H9 (cell line): ENCODE measurements around the gene SLC47A1. TPM values are rescaled to one million over a fixed set of nuclear protein-coding genes. Genes with fewer than 3 reads are reported as not detected.
"Not testable (repeated sequence)": the region's sequence is repeated elsewhere in the genome, so short reads cannot be mapped to it uniquely, and the experiment has no call there.

Experiments used
- DNase-seq: peaks from one replicate; pipeline ENCODE4 v3.0.0-alpha.2; 2017
- H2AFZ ChIP-seq: one replicate; pipeline ENCODE4 v1.6.1; 2013; ENCODE audit warnings: mild to moderate bottlenecking, low read length, control low read depth, moderate library complexity
- H2AK5ac ChIP-seq: 2 replicates; pipeline ENCODE4 v1.6.1; 2013; ENCODE audit warnings: low read length, control low read depth, mixed read lengths; ENCODE audit not compliant: insufficient read length
- H2BK120ac ChIP-seq: one replicate; pipeline ENCODE4 v1.6.1; 2013; ENCODE audit warnings: low read depth, mild to moderate bottlenecking, low read length, control low read depth, inconsistent platforms; ENCODE audit not compliant: poor library complexity, severe bottlenecking
- H2BK12ac ChIP-seq: 2 replicates; pipeline ENCODE4 v1.6.1; 2013; ENCODE audit warnings: low read length, control low read depth, mixed read lengths, low read depth; ENCODE audit not compliant: insufficient read length
- H2BK15ac ChIP-seq: 2 replicates; pipeline ENCODE4 v1.6.1; 2013; ENCODE audit warnings: low read depth, low read length, control low read depth
- H2BK20ac ChIP-seq: one replicate; pipeline ENCODE4 v1.6.1; 2013; ENCODE audit warnings: low read depth, mild to moderate bottlenecking, low read length, control low read depth, inconsistent platforms; ENCODE audit not compliant: poor library complexity, severe bottlenecking
- H2BK5ac ChIP-seq: 2 replicates; pipeline ENCODE4 v1.6.1; 2013; ENCODE audit warnings: low read length, control low read depth, mixed read lengths; ENCODE audit not compliant: insufficient read length
- H3K14ac ChIP-seq: 2 replicates; pipeline ENCODE4 v1.6.1; 2013; ENCODE audit warnings: low read length, control low read depth; ENCODE audit not compliant: insufficient read depth
- H3K18ac ChIP-seq: 2 replicates; pipeline ENCODE4 v1.6.1; 2013; ENCODE audit warnings: low read depth, mild to moderate bottlenecking, mixed read lengths, low read length, control low read depth; ENCODE audit not compliant: insufficient read length
- H3K23ac ChIP-seq: 2 replicates; pipeline ENCODE4 v1.6.1; 2013; ENCODE audit warnings: low read length, control low read depth, mixed read lengths, low read depth; ENCODE audit not compliant: insufficient read length
- H3K23me2 ChIP-seq: 2 replicates; pipeline ENCODE4 v1.6.1; 2013; ENCODE audit warnings: low read depth, mild to moderate bottlenecking, mixed read lengths, low read length, control low read depth; ENCODE audit not compliant: insufficient read length, poor library complexity, severe bottlenecking
- H3K27ac ChIP-seq: 2 replicates; pipeline ENCODE4 v1.5.1; 2013; ENCODE audit warnings: low read length, control low read depth, mixed read lengths, low read depth; ENCODE audit not compliant: insufficient read length
- H3K27me3 ChIP-seq: 2 replicates; pipeline ENCODE4 v1.6.1; 2013; ENCODE audit warnings: low read length, control low read depth, inconsistent platforms; ENCODE audit not compliant: insufficient read depth
- H3K4ac ChIP-seq: 2 replicates; pipeline ENCODE4 v1.6.1; 2013; ENCODE audit warnings: low read depth, mild to moderate bottlenecking, control low read depth, inconsistent platforms, low read length, moderate library complexity
- H3K4me1 ChIP-seq: 2 replicates; pipeline ENCODE4 v1.6.1; 2013; ENCODE audit warnings: low read length, control low read depth, inconsistent platforms; ENCODE audit not compliant: insufficient read depth
- H3K4me2 ChIP-seq: 2 replicates; pipeline ENCODE4 v1.6.1; 2013; ENCODE audit warnings: low read length, control low read depth, mixed read lengths; ENCODE audit not compliant: insufficient read length, insufficient read depth
- H3K56ac ChIP-seq: 2 replicates; pipeline ENCODE4 v1.6.1; 2013; ENCODE audit warnings: low read depth, mild to moderate bottlenecking, mixed read lengths, low read length, control low read depth; ENCODE audit not compliant: insufficient read length
- H3K79me1 ChIP-seq: 2 replicates; pipeline ENCODE4 v1.6.1; 2013; ENCODE audit warnings: low read depth, mild to moderate bottlenecking, moderate library complexity, low read length, control low read depth, inconsistent platforms; ENCODE audit not compliant: insufficient read depth, poor library complexity, severe bottlenecking
- H3K79me2 ChIP-seq: 2 replicates; pipeline ENCODE4 v1.6.1; 2013; ENCODE audit warnings: low read length, control low read depth, inconsistent platforms; ENCODE audit not compliant: insufficient read depth
- H3K9ac ChIP-seq: 2 replicates; pipeline ENCODE4 v1.6.1; 2013; ENCODE audit warnings: low read length, control low read depth, mixed read lengths; ENCODE audit not compliant: insufficient read length; ENCODE audit errors: extremely low read depth
- H3K9me3 ChIP-seq: one replicate; pipeline ENCODE4 v1.6.1; 2013; ENCODE audit warnings: low read depth, low read length, inconsistent platforms; ENCODE audit not compliant: control insufficient read depth
- H3T11ph ChIP-seq: one replicate; pipeline ENCODE4 v1.6.1; 2013; ENCODE audit warnings: mild to moderate bottlenecking, low read length, control low read depth, inconsistent platforms
- H4K20me1 ChIP-seq: one replicate; pipeline ENCODE4 v1.6.1; 2013; ENCODE audit not compliant: control insufficient read depth, insufficient read length, insufficient read depth
- H4K5ac ChIP-seq: 2 replicates; pipeline ENCODE4 v1.6.1; 2013; ENCODE audit warnings: low read depth, mild to moderate bottlenecking, mixed read lengths, low read length, control low read depth; ENCODE audit not compliant: insufficient read length
- H4K8ac ChIP-seq: replicated peaks from 2 replicates; pipeline ENCODE4 v1.6.1; 2013; ENCODE audit warnings: low read length, control low read depth, mixed read lengths, low read depth; ENCODE audit not compliant: insufficient read length
- H4K91ac ChIP-seq: 2 replicates; pipeline ENCODE4 v1.6.1; 2013; ENCODE audit warnings: low read depth, mild to moderate bottlenecking, moderate library complexity, mixed read lengths, low read length, control low read depth; ENCODE audit not compliant: insufficient read length
- H3K27ac Mint-ChIP-seq, 3 experiments: 2 replicates in 2 of 3; 3 replicates in 1 of 3; pipeline ENCODE4 v1.8.0; 2020 to 2021; ENCODE audit warnings: mixed read lengths in 3 of 3, mild to moderate bottlenecking in 1 of 3, moderate library complexity in 1 of 3
- H3K27me3 Mint-ChIP-seq: 2 replicates; pipeline ENCODE4 v1.8.0; 2021; ENCODE audit warnings: low read depth, mild to moderate bottlenecking, moderate library complexity, mixed read lengths
- H3K36me3 Mint-ChIP-seq, 3 experiments: 2 replicates in 2 of 3; 3 replicates in 1 of 3; pipeline ENCODE4 v1.8.0; 2020 to 2021; ENCODE audit warnings: low read depth in 3 of 3, mixed read lengths in 3 of 3; ENCODE audit not compliant: insufficient read depth in 1 of 3
- H3K4me1 Mint-ChIP-seq, 2 experiments: 2 replicates each; pipeline ENCODE4 v1.8.0; 2020; ENCODE audit warnings: mixed read lengths in 2 of 2
- H3K4me3 Mint-ChIP-seq, 2 experiments: 2 replicates in 1 of 2; 3 replicates in 1 of 2; pipeline ENCODE4 v1.8.0; 2020 to 2021; ENCODE audit warnings: mild to moderate bottlenecking in 2 of 2, mixed read lengths in 2 of 2, moderate library complexity in 1 of 2
- H3K9me3 Mint-ChIP-seq, 2 experiments: 2 replicates in 1 of 2; 3 replicates in 1 of 2; pipeline ENCODE4 v1.8.0; 2020; ENCODE audit warnings: mild to moderate bottlenecking in 2 of 2, mixed read lengths in 2 of 2, moderate library complexity in 1 of 2
- WGBS: extraction: QIAGEN DNeasy Blood & Tissue Kit; methylation state at CpG from one replicate; pipeline ENCODE4 v1.1.7; 2013; ENCODE audit warnings: missing lambda C conversion rate, low lambda C conversion rate, mixed read lengths; ENCODE audit not compliant: insufficient read length; ENCODE audit errors: extremely low coverage; 5-methylcytosine and 5-hydroxymethylcytosine counted together
- total RNA-seq: library from RNA; stranded (reverse); gene quantifications from 2 replicates; pipeline ENCODE4 v1.2.1, GENCODE V29; 2021
- TF ChIP-seq, protein P1 (sequence below): fragments of 200-600 bp; sonication (generic); conservative IDR thresholded peaks from 3 replicates; pipeline ENCODE4 v1.8.0; 2021; ENCODE audit warnings: antibody characterized with exemption, mild to moderate bottlenecking

SLC47A1 gene
- total RNA-seq, 1 experiment from 2014 or later, result 4.0 TPM

DNA sequence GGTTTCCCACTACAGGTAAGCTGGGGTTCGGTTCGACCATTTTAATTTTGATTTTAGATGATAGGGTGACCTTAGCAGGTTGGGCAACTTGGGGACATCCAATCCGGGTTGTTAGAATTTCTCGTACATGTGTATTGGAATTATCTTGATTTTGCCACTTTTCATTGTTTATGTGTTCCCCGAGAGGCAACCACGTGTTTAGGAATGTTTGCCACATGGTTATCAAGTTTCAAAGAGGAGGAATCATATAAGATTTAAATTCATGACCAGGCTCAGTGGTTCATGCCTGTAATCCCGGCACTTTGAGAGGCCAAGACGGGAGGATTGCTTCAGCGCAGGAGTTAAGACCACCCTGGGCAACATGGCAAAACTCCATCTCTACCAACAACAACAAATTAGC is 10.0 kb upstream of the SLC47A1 start:
- H2AK5ac ChIP-seq, result no peak overlapping the region
- H3K56ac ChIP-seq, result no peak overlapping the region
- WGBS, result no CpG with 5 or more reads among the region's 9 CpGs
- no peaks in the 10 kb centered on the region for H3K79me1 ChIP-seq
- no peaks in the 10 kb centered on the region for H3K9me3 ChIP-seq
- H3K23ac ChIP-seq, result no peak overlapping the region
- H4K8ac ChIP-seq, result no peak overlapping the region
- H3K9ac ChIP-seq, result no peak overlapping the region
- H2BK15ac ChIP-seq, result no peak overlapping the region
- H2BK5ac ChIP-seq, result no peak overlapping the region
- Mint-ChIP-seq H3K36me3 (no peaks in the 10 kb centered on the region), H3K4me3 (no peak overlapping the region), H3K27me3 (no peaks in the 10 kb centered on the region), H3K27ac (peak overlapping the region in 2 of 3 experiments; percentile 34 to 88; a peak in 2 of 7 replicates), H3K4me1 (peaks cover 3 to 4% of the 10 kb centered on the region in 2 experiments; a peak in 3 of 4 replicates), H3K9me3 (no peaks in the 10 kb centered on the region)
- H3K27me3 ChIP-seq, result no peaks in the 10 kb centered on the region
- no peak overlapping the region for H3K27ac ChIP-seq
- H3K23me2 ChIP-seq, result no peaks in the 10 kb centered on the region
- H2BK120ac ChIP-seq, result no peak overlapping the region
- H3K4me1 ChIP-seq, result no peaks in the 10 kb centered on the region
- H3T11ph ChIP-seq, result no peak overlapping the region
- no peak overlapping the region for H2AFZ ChIP-seq
- no peak overlapping the region for H4K5ac ChIP-seq
- no peak overlapping the region for H3K14ac ChIP-seq
- DNase-seq, result no peak
- H3K18ac ChIP-seq, result no peak overlapping the region
- H4K20me1 ChIP-seq, result no peaks in the 10 kb centered on the region
- no peak overlapping the region for H4K91ac ChIP-seq
- H3K79me2 ChIP-seq, result no peaks in the 10 kb centered on the region
- H3K4ac ChIP-seq, result no peak overlapping the region
- no peak overlapping the region for H2BK20ac ChIP-seq
- H3K4me2 ChIP-seq, result no peak overlapping the region
- TF ChIP-seq, protein P1, sequence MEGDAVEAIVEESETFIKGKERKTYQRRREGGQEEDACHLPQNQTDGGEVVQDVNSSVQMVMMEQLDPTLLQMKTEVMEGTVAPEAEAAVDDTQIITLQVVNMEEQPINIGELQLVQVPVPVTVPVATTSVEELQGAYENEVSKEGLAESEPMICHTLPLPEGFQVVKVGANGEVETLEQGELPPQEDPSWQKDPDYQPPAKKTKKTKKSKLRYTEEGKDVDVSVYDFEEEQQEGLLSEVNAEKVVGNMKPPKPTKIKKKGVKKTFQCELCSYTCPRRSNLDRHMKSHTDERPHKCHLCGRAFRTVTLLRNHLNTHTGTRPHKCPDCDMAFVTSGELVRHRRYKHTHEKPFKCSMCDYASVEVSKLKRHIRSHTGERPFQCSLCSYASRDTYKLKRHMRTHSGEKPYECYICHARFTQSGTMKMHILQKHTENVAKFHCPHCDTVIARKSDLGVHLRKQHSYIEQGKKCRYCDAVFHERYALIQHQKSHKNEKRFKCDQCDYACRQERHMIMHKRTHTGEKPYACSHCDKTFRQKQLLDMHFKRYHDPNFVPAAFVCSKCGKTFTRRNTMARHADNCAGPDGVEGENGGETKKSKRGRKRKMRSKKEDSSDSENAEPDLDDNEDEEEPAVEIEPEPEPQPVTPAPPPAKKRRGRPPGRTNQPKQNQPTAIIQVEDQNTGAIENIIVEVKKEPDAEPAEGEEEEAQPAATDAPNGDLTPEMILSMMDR, result no peak
- no peak overlapping the region for H2BK12ac ChIP-seq

DNA sequence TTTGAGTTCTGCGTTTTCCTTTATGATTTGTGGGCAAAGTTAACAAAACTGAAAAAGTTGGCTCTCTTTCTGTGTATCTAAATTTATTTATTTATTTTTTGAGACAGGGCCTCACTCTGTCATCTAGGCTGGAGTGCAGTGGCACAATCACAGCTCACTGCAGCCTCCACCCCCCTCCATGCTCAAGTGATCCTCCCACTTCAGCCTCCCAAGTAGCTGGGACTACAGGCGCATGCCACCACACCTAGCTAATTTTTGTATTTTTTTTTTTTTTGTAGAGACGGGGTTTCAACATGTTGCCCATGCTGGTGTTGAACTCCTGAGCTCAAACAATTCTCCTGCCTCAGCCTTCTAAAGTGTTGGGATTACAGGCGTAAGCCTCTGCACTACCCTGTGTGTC is 6.7 kb upstream of the SLC47A1 start:
- not testable (repeated sequence) for H3K4me1 Mint-ChIP-seq, H2BK5ac ChIP-seq, H3K27me3 ChIP-seq, DNase-seq, H2BK12ac ChIP-seq, H3K36me3 Mint-ChIP-seq, H3K23me2 ChIP-seq, H3K23ac ChIP-seq, H3K14ac ChIP-seq, H3K9ac ChIP-seq, H3K27me3 Mint-ChIP-seq, H2BK120ac ChIP-seq, H2BK20ac ChIP-seq, H4K8ac ChIP-seq, H3T11ph ChIP-seq, H3K18ac ChIP-seq, H2AK5ac ChIP-seq, H3K9me3 ChIP-seq, H4K20me1 ChIP-seq, H2AFZ ChIP-seq, H4K91ac ChIP-seq, H3K79me2 ChIP-seq, H3K9me3 Mint-ChIP-seq, H3K79me1 ChIP-seq, H3K4me3 Mint-ChIP-seq, H4K5ac ChIP-seq, H2BK15ac ChIP-seq, H3K4ac ChIP-seq, H3K27ac ChIP-seq, H3K4me2 ChIP-seq, H3K56ac ChIP-seq, H3K4me1 ChIP-seq
- WGBS, result no CpG with 5 or more reads among the region's 4 CpGs
- peak overlapping the region in 1 of 3 experiments; percentile 33; a peak in 1 of 7 replicates for H3K27ac Mint-ChIP-seq
